HepG2 (cell line): ENCODE results near the gene C3orf18. TPM values are rescaled to one million over a fixed set of nuclear protein-coding genes. Genes with fewer than 3 reads are reported as not detected.

ENCODE experiments used
- ATAC-seq: fragments of 200-7000 bp; cut with Tn5 transposase; 3 replicates; pipeline ENCODE4 v1.9.1; 2020; ENCODE audit warnings: mild to moderate bottlenecking, moderate library complexity
- BruUV-seq: library from RNA; stranded (reverse); fragments of 400-500 nt; replicated peaks from 2 replicates; lab custom pipeline; 2021; lab: Mats Ljungman, UMichigan
- CTCF ChIA-PET: fragments of 300-600 bp; formaldehyde crosslinking; extraction: SDS; loops from one replicate; lab custom pipeline; 2021; ENCODE audit warnings: low total read pairs, inconsistent platforms, low intra/inter-chr PET ratio; lab: Yijun Ruan, JAX
- POLR2A ChIA-PET: fragments of 350-600 bp; sonication (Branson Sonifier 250); formaldehyde crosslinking; loops from one replicate; lab custom pipeline; 2020; ENCODE audit warnings: antibody characterized with exemption, inconsistent platforms; lab: Yijun Ruan, JAX
- DNase-seq: peaks from one replicate; pipeline ENCODE4 v3.0.0-alpha.2; 2015; ENCODE audit warnings: low spot score
- FAIRE-seq: peaks from 3 replicates; lab custom pipeline; 2011; peaks lifted over from hg19 to GRCh38; lab: Jason Lieb, UNC
- H2AFZ ChIP-seq: one replicate; pipeline ENCODE4 v1.6.1; 2011; ENCODE audit warnings: low read length, inconsistent platforms
- H3K27ac ChIP-seq: fragments of 300-600 bp; 3 replicates; pipeline ENCODE4 v1.8.0; 2011; ENCODE audit warnings: mixed run types, mild to moderate bottlenecking, mixed read lengths, low read length, inconsistent platforms; ENCODE audit not compliant: insufficient read depth; ENCODE audit errors: extremely low read length
- H3K27me3 ChIP-seq, 2 experiments: fragments of 200-600 bp in 1 of 2; 2 replicates in 1 of 2; 3 replicates in 1 of 2; pipeline versions ENCODE4 v1.6.0 to v1.8.0; 2011; ENCODE audit warnings: low read length in 2 of 2, mild to moderate bottlenecking in 2 of 2, moderate library complexity in 2 of 2, inconsistent platforms in 1 of 2; ENCODE audit not compliant: insufficient read depth in 2 of 2, control insufficient read depth in 1 of 2
- H3K36me3 ChIP-seq, 2 experiments: fragments of 200-600 bp in 1 of 2; replicated peaks in 1 of 2; 2 replicates in 1 of 2; 3 replicates in 1 of 2; pipeline versions ENCODE4 v1.5.1 to v1.8.0; 2011; ENCODE audit warnings: low read length in 2 of 2, inconsistent platforms in 1 of 2; ENCODE audit not compliant: insufficient read depth in 2 of 2, control insufficient read depth in 1 of 2
- H3K4me1 ChIP-seq: 2 replicates; pipeline ENCODE4 v1.5.1; 2012; ENCODE audit warnings: low read length, inconsistent platforms; ENCODE audit not compliant: insufficient read depth
- H3K4me2 ChIP-seq: 2 replicates; pipeline ENCODE4 v1.6.0; 2011; ENCODE audit warnings: low read depth, low read length, inconsistent platforms
- H3K4me3 ChIP-seq, 3 experiments: fragments of 200-600 bp in 1 of 3; sonication (generic), shearing (Covaris generic) in 1 of 3; replicated peaks in 1 of 3; 2 replicates each; pipeline ENCODE4 v1.5.1; 2011 to 2016; ENCODE audit warnings: low read length in 3 of 3, inconsistent platforms in 2 of 3, low read depth in 2 of 3, mild to moderate bottlenecking in 2 of 3, control low read depth in 1 of 3, mixed read lengths in 1 of 3; ENCODE audit not compliant: insufficient read depth in 1 of 3
- H3K79me2 ChIP-seq: one replicate; pipeline ENCODE4 v1.6.1; 2011; ENCODE audit warnings: low read length, inconsistent platforms; ENCODE audit not compliant: insufficient read depth
- H3K9ac ChIP-seq: 2 replicates; pipeline ENCODE4 v1.6.0; 2011; ENCODE audit warnings: mild to moderate bottlenecking, low read depth, low read length, inconsistent platforms; ENCODE audit not compliant: insufficient read depth
- H3K9me3 ChIP-seq: 2 replicates; pipeline ENCODE4 v1.5.1; 2012; ENCODE audit warnings: mild to moderate bottlenecking, low read length
- H4K20me1 ChIP-seq: 2 replicates; pipeline ENCODE4 v1.6.0; 2011; ENCODE audit warnings: inconsistent platforms, mild to moderate bottlenecking, low read length, moderate library complexity; ENCODE audit not compliant: insufficient read depth
- AKAP8 ChIP-seq: sonication (generic); formaldehyde crosslinking; IDR thresholded peaks from 2 replicates; pipeline ENCODE4 v1.5.1; 2020; ENCODE audit warnings: mild to moderate bottlenecking, missing genetic modification reagents
- EEA1 ChIP-seq: sonication (generic); formaldehyde crosslinking; IDR thresholded peaks from 2 replicates; pipeline ENCODE4 v1.5.1; 2020; ENCODE audit warnings: mild to moderate bottlenecking, missing genetic modification reagents, borderline replicate concordance
- LCORL ChIP-seq, 2 experiments: fragments of 450-650 bp in 1 of 2; sonication (generic) in 1 of 2; formaldehyde crosslinking in 1 of 2; IDR thresholded peaks; 2 replicates each; pipeline versions ENCODE4 v1.5.0 to v1.6.1; 2017 to 2020; ENCODE audit warnings: antibody characterized with exemption in 1 of 2, missing genetic modification reagents in 1 of 2
- ZBTB10 ChIP-seq: sonication (generic); formaldehyde crosslinking; IDR thresholded peaks from 2 replicates; pipeline ENCODE4 v1.4.0; 2020; ENCODE audit warnings: missing genetic modification reagents, borderline replicate concordance
- ZNF235 ChIP-seq: sonication (generic); formaldehyde crosslinking; IDR thresholded peaks from 2 replicates; pipeline ENCODE4 v1.8.1; 2023; ENCODE audit warnings: mild to moderate bottlenecking, missing genetic modification reagents, borderline replicate concordance
- WGBS: methylation state at CpG from one replicate; pipeline ENCODE4 v1.1.6; 2017; ENCODE audit warnings: low lambda C conversion rate; 5-methylcytosine and 5-hydroxymethylcytosine counted together
- in situ Hi-C: cut with HindIII; loops from 2 replicates; pipeline ENCODE4 v1.10.0; 2017; ENCODE audit warnings: low pct_unique_long_range_greater_than_20kb; ENCODE audit not compliant: extremely low pct_ligation_motif_present
- intact Hi-C: fragments of 100-400 bp; cut with micrococcal nuclease; formaldehyde crosslinking; loops from one replicate; pipeline ENCODE4 v1.10.0; 2022; ENCODE audit not compliant: unreplicated experiment
- polyA plus RNA-seq, 8 experiments: library from polyadenylated mRNA; depleted of rRNA in 3 of 8; stranded (reverse) in 7 of 8; unstranded in 1 of 8; fragments of >200 nt; fragmentation: Illumina TruSeq in 4 of 8; extraction: Trizol in 4 of 8; gene quantifications; 2 replicates each; pipeline versions ENCODE4 v1.2.1 to v1.2.3, GENCODE V29; 2011 to 2016; ENCODE audit warnings: low read depth in 4 of 8, missing spikeins in 1 of 8, mixed read lengths in 1 of 8; ENCODE audit not compliant: insufficient read depth in 1 of 8
- total RNA-seq, 5 experiments: library from RNA; depleted of rRNA; stranded (reverse); fragments of >200 nt; fragmentation: Illumina TruSeq; extraction: Trizol; gene quantifications; 2 replicates each; pipeline ENCODE4 v1.2.3, GENCODE V29; 2016; ENCODE audit warnings: low read depth in 1 of 5

Gene C3orf18
- total and polyA plus RNA-seq, 2 of the 13 experiments (the other 11 are each of a cell fraction or from before 2014, with no cell fraction given): 1.6 to 4.8 TPM

DNA sequence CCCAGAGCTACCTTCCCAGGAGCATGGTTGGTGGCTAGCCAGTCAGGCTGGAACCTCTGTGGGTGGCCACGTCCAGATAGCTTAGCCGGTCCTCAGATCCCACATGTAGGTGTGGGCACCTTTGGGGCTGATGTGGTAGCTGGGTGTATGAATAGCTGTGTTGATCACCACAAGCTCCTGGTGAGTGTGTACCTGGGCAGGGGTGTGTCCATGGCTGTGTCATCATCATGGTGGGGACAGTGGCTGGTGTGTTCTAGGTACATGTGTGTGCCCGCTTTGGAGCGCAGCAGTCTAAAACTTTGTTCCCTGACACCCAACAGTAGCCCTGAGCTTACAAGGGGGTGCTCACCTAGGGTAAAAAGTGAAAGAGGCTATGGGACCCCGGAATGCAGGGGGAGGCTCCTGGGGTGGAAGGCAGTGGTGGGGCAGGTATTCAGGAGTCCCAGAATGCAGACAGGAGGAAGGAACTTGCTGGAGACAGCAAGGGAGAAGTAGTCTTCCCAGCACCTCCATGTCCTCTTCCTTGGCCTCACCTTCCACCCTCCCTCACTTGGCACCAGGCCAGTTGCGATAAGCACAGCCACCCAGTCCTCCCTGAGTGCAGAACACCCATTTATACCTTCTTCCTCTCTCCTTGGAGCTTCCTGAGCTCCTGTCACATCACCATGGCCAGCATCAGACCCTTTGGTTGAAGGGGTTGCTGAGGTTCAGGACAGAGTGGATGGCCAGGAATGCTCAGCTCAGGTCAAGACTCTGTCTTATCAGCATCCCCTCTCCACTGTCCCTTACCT is 42.8 kb upstream of the C3orf18 start:
- Histone ChIP-seq H3K27me3 (0 out of 5 replicates have a peak, but pooled peaks cover 0 to 10% of the 10 kb centered on the region in 2 experiments), H3K36me3 (peaks cover 0 to 5% of the 10 kb centered on the region in 2 experiments; a peak in 1 of 5 replicates), H3K4me1 (peaks cover 47% of the 10 kb centered on the region), H3K79me2 (no peaks in the 10 kb centered on the region), H3K4me3 (peak overlapping the region in 1 of 3 experiments; percentile 76; a peak in 1 of 6 replicates), H4K20me1 (no peaks in the 10 kb centered on the region), H3K9me3 (no peaks in the 10 kb centered on the region), H3K4me2 (peak overlapping the region; percentile 83), H3K9ac (peak overlapping the region; percentile 61; the same call in 1 of the 2 replicates), H2AFZ (no peak overlapping the region), H3K27ac (no peak overlapping the region)
- DNase-seq: no peak
- BruUV-seq: TSS peak; percentile 55
- no peak for FAIRE-seq
- intact Hi-C loops: loop anchor here (10.0 kb wide), 1 partner anchor 354 kb away; no protein-coding TSS in a partner anchor
- CTCF ChIA-PET: interaction anchor here (8.0 kb wide), 1 partner anchor 39 kb away, joined by 182 read pairs; the partner anchor contains the start of gene HEMK1
- POLR2A ChIA-PET: interaction anchor here (0.6 to 4.5 kb wide), 6 partner anchors 8 to 41 kb away, joined by 3 to 101 read pairs (median 27); partner anchors contain the start of gene HEMK1
- 89% methylated on average over 4 of the region's 6 CpGs for WGBS
- no peak for ATAC-seq
- in situ Hi-C loops: loop anchor here (5.0 kb wide), 1 partner anchor 38 kb away; no protein-coding TSS in a partner anchor
- TF ChIP-seq LCORL (IDR thresholded peaks at IDR 0.05) (peak; percentile 74), LCORL (CRISPR knock-in tag; IDR thresholded peaks at IDR 0.05) (no peak), AKAP8 (CRISPR knock-in tag) (no peak), EEA1 (CRISPR knock-in tag) (no peak), ZBTB10 (CRISPR knock-in tag) (no peak), ZNF235 (CRISPR knock-in tag) (0 out of 2 replicates have a peak, but pooled peaks have one; percentile 11)
